Activated T-cell treated with anti-CD3 and anti-CD28 coated beads, Interleukin-2, amount 50 U/mL, for 72 hours (primary cell): ENCODE results near the gene PRCD. TPM values are rescaled to one million over a fixed set of nuclear protein-coding genes. Genes with fewer than 3 reads are reported as not detected.
"Not testable (repeated sequence)": the region's sequence is repeated elsewhere in the genome, so short reads cannot be mapped to it uniquely, and the experiment has no call there.

Source experiments
- ATAC-seq, 2 donors: fragments of 150-1000 bp; cut with Tn5 transposase; replicated peaks in 1 of 2; 2 replicates each; pipeline ENCODE4 v1.10.0; 2021; ENCODE audit warnings: moderate library complexity in 2 of 2, mild to moderate bottlenecking in 1 of 2
- DNase-seq, 2 donors: peaks; one replicate each; pipeline ENCODE4 v3.0.0; 2021 to 2022; ENCODE audit warnings: mixed read lengths in 1 of 2
- H3K27ac Mint-ChIP-seq: one replicate; pipeline ENCODE4 v1.8.0; 2022; ENCODE audit warnings: mild to moderate bottlenecking, moderate library complexity, mixed read lengths
- H3K27me3 Mint-ChIP-seq: one replicate; pipeline ENCODE4 v1.8.0; 2022; ENCODE audit warnings: low read depth, mixed read lengths
- H3K36me3 Mint-ChIP-seq, 2 donors: one replicate each; pipeline ENCODE4 v1.8.0; 2022; ENCODE audit warnings: mixed read lengths in 2 of 2, mild to moderate bottlenecking in 1 of 2; ENCODE audit not compliant: insufficient read depth in 2 of 2
- H3K4me1 Mint-ChIP-seq: one replicate; pipeline ENCODE4 v1.8.0; 2022; ENCODE audit warnings: low read depth, mixed read lengths
- H3K4me3 Mint-ChIP-seq, 2 donors: one replicate each; pipeline ENCODE4 v1.8.0; 2022; ENCODE audit warnings: mild to moderate bottlenecking in 2 of 2, mixed read lengths in 2 of 2, moderate library complexity in 2 of 2
- H3K9me3 Mint-ChIP-seq, 2 donors: one replicate each; pipeline ENCODE4 v1.8.0; 2022; ENCODE audit warnings: mixed read lengths in 2 of 2
- total RNA-seq, 2 donors: library from RNA; stranded (reverse); gene quantifications; one replicate each; pipeline ENCODE4 v1.2.3, GENCODE V29; 2022

Gene PRCD
- total RNA-seq, 2 donors from 2014 or later, result 1.1 to 1.5 TPM

- Mint-ChIP-seq H3K9me3 (no peaks in the 10 kb centered on the region), H3K27ac (peak overlapping the region; percentile 38), H3K4me1 (peaks cover 48% of the 10 kb centered on the region), H3K27me3 (peaks cover 4% of the 10 kb centered on the region), H3K36me3 (no peaks in the 10 kb centered on the region), H3K4me3 (peak overlapping the region in 1 of 2 donors; percentile 3)
- ATAC-seq, result no peak
- DNase-seq, result no peak
Measured at GRCh38 chr17:76512366-76513305, 27.2 kb upstream of the PRCD start.

- Mint-ChIP-seq H3K4me1 (peaks cover 54% of the 10 kb centered on the region), H3K36me3 (no peaks in the 10 kb centered on the region), H3K4me3 (peak overlapping the region in 1 of 2 donors; percentile 3), H3K27ac (peak overlapping the region; percentile 38), H3K9me3 (no peaks in the 10 kb centered on the region), H3K27me3 (no peaks in the 10 kb centered on the region)
- no peak for ATAC-seq
- no peak for DNase-seq
Measured at GRCh38 chr17:76513306-76513692, 26.5 kb upstream of the PRCD start.

GRCh38 chr17:76514355-76514754, 25.5 kb upstream of the PRCD start:
- H3K4me1 Mint-ChIP-seq, result peaks cover 54% of the 10 kb centered on the region
- DNase-seq, H3K27me3 Mint-ChIP-seq: not testable (repeated sequence)

GRCh38 chr17:76515274-76515949, 24.4 kb upstream of the PRCD start:
- DNase-seq (peak; percentile 86 to 91), ATAC-seq (peak; percentile 91)
- H3K27me3 Mint-ChIP-seq, result no peaks in the 10 kb centered on the region
- peak overlapping the region; percentile 95 for H3K27ac Mint-ChIP-seq
- no peaks in the 10 kb centered on the region for H3K9me3 Mint-ChIP-seq
- peak overlapping the region; percentile 53 to 80 for H3K4me3 Mint-ChIP-seq
- peaks cover 54% of the 10 kb centered on the region for H3K4me1 Mint-ChIP-seq
- no peaks in the 10 kb centered on the region for H3K36me3 Mint-ChIP-seq

More at GRCh38 chr17:76514355-76514754, 25.5 kb upstream of the PRCD start:
- H3K4me3 Mint-ChIP-seq, result peak overlapping the region in 1 of 2 donors; percentile 53
- H3K36me3 Mint-ChIP-seq, H3K9me3 Mint-ChIP-seq, ATAC-seq: not testable (repeated sequence)
- peak overlapping the region; percentile 95 for H3K27ac Mint-ChIP-seq

GRCh38 chr17:76517638-76518038, 22.2 kb upstream of the PRCD start:
- no peak for DNase-seq
- H3K4me3 Mint-ChIP-seq, result peak overlapping the region in 1 of 2 donors; percentile 23
- peaks cover 44% of the 10 kb centered on the region for H3K4me1 Mint-ChIP-seq
- no peak for ATAC-seq
- no peaks in the 10 kb centered on the region for H3K27me3 Mint-ChIP-seq
- no peak overlapping the region for H3K27ac Mint-ChIP-seq
- H3K9me3 Mint-ChIP-seq, result no peaks in the 10 kb centered on the region
- no peaks in the 10 kb centered on the region for H3K36me3 Mint-ChIP-seq

GRCh38 chr17:76519048-76519966, 20.5 kb upstream of the PRCD start:
- Mint-ChIP-seq H3K36me3 (no peaks in the 10 kb centered on the region), H3K4me3 (no peak overlapping the region), H3K4me1 (peaks cover 40% of the 10 kb centered on the region), H3K27ac (no peak overlapping the region), H3K27me3 (no peaks in the 10 kb centered on the region), H3K9me3 (no peaks in the 10 kb centered on the region)
- no peak for ATAC-seq
- DNase-seq, result no peak

- Mint-ChIP-seq H3K27ac (no peak overlapping the region), H3K27me3 (no peaks in the 10 kb centered on the region), H3K4me1 (peaks cover 20% of the 10 kb centered on the region), H3K36me3 (no peaks in the 10 kb centered on the region), H3K9me3 (no peaks in the 10 kb centered on the region), H3K4me3 (no peak overlapping the region)
- ATAC-seq (no peak), DNase-seq (no peak)
Measured at GRCh38 chr17:76521262-76521661, 18.6 kb upstream of the PRCD start.

GRCh38 chr17:76521683-76522082, 18.2 kb upstream of the PRCD start:
- DNase-seq, H3K36me3 Mint-ChIP-seq, H3K9me3 Mint-ChIP-seq, H3K27ac Mint-ChIP-seq, ATAC-seq, H3K27me3 Mint-ChIP-seq, H3K4me3 Mint-ChIP-seq: not testable (repeated sequence)
- H3K4me1 Mint-ChIP-seq, result peaks cover 16% of the 10 kb centered on the region

- peak overlapping the region; percentile 51 to 64 for H3K4me3 Mint-ChIP-seq
Measured at GRCh38 chr17:76523084-76524037, 16.5 kb upstream of the PRCD start.

GRCh38 chr17:76524598-76525512, 15.0 kb upstream of the PRCD start:
- Mint-ChIP-seq H3K27ac (no peak overlapping the region), H3K4me1 (peaks cover 25% of the 10 kb centered on the region), H3K36me3 (no peaks in the 10 kb centered on the region), H3K9me3 (no peaks in the 10 kb centered on the region), H3K4me3 (no peak overlapping the region), H3K27me3 (no peaks in the 10 kb centered on the region)
- no peak for ATAC-seq
- no peak for DNase-seq

More at GRCh38 chr17:76523084-76524037, 16.5 kb upstream of the PRCD start:
- DNase-seq (peak; percentile 81 to 90), ATAC-seq (peak; percentile 86 to 87)
- H3K4me1 Mint-ChIP-seq, result peaks cover 21% of the 10 kb centered on the region
- H3K27ac Mint-ChIP-seq, result no peak overlapping the region
- no peaks in the 10 kb centered on the region for H3K9me3 Mint-ChIP-seq
- H3K27me3 Mint-ChIP-seq, result no peaks in the 10 kb centered on the region
- H3K36me3 Mint-ChIP-seq, result no peaks in the 10 kb centered on the region

GRCh38 chr17:76525513-76525833, 14.4 kb upstream of the PRCD start:
- peaks cover 25% of the 10 kb centered on the region for H3K4me1 Mint-ChIP-seq
- not testable (repeated sequence) for H3K27me3 Mint-ChIP-seq, H3K4me3 Mint-ChIP-seq, H3K36me3 Mint-ChIP-seq, DNase-seq, ATAC-seq, H3K27ac Mint-ChIP-seq, H3K9me3 Mint-ChIP-seq
